IMR-90 (cell line): Measurements from ENCODE around the gene KLK5. TPM values are rescaled to one million over a fixed set of nuclear protein-coding genes. Genes with fewer than 3 reads are reported as not detected.

ENCODE experiments used
- ATAC-seq: fragments of 200-7000 bp; cut with Tn5 transposase; 2 replicates; pipeline ENCODE4 v1.9.1; 2020; ENCODE audit warnings: low read depth, mild to moderate bottlenecking, moderate library complexity
- BruUV-seq: library from RNA; stranded (reverse); fragments of 400-500 nt; replicated peaks from 2 replicates; lab custom pipeline; 2021; lab: Mats Ljungman, UMichigan
- CTCF ChIA-PET: fragments of 300-600 bp; formaldehyde crosslinking; extraction: SDS; loops from one replicate; lab custom pipeline; 2021; ENCODE audit warnings: antibody characterized with exemption; lab: Yijun Ruan, JAX
- POLR2A ChIA-PET: fragments of 300-600 bp; sonication (Branson Sonifier 250); formaldehyde crosslinking; loops from one replicate; lab custom pipeline; 2022; ENCODE audit warnings: antibody characterized with exemption; ENCODE audit not compliant: unreplicated experiment; lab: Charles Lee
- DNase-seq: peaks from one replicate; pipeline ENCODE4 v3.0.0; 2013
- H2AFZ ChIP-seq: replicated peaks from 2 replicates; pipeline ENCODE3; 2013; ENCODE audit warnings: low read length, mild to moderate bottlenecking; ENCODE audit not compliant: poor library complexity
- H2AK5ac ChIP-seq: 2 replicates; pipeline ENCODE4 v1.6.1; 2013; ENCODE audit warnings: low read depth, low read length, inconsistent platforms
- H2AK9ac ChIP-seq: replicated peaks from 2 replicates; pipeline ENCODE3; 2013; ENCODE audit warnings: mild to moderate bottlenecking, low read depth, low read length, moderate library complexity; ENCODE audit not compliant: poor library complexity
- H2BK120ac ChIP-seq: 2 replicates; pipeline ENCODE4 v1.6.1; 2013; ENCODE audit warnings: low read depth, low read length, inconsistent platforms
- H2BK15ac ChIP-seq: 3 replicates; pipeline ENCODE4 v1.6.1; 2013; ENCODE audit warnings: low read depth, low read length, inconsistent platforms
- H2BK20ac ChIP-seq: 2 replicates; pipeline ENCODE4 v1.6.1; 2013; ENCODE audit warnings: low read depth, mild to moderate bottlenecking, inconsistent platforms, low read length, moderate library complexity
- H2BK5ac ChIP-seq: 2 replicates; pipeline ENCODE4 v1.6.1; 2013; ENCODE audit warnings: mild to moderate bottlenecking, low read depth, low read length, inconsistent platforms; ENCODE audit not compliant: poor library complexity, severe bottlenecking
- H3K14ac ChIP-seq: replicated peaks from 2 replicates; pipeline ENCODE4 v1.6.1; 2013; ENCODE audit warnings: low read depth, low read length, inconsistent platforms
- H3K18ac ChIP-seq: 2 replicates; pipeline ENCODE4 v1.6.1; 2013; ENCODE audit warnings: low read depth, low read length, control low read depth
- H3K23ac ChIP-seq: 2 replicates; pipeline ENCODE4 v1.6.1; 2013; ENCODE audit warnings: low read depth, low read length, inconsistent platforms
- H3K27ac ChIP-seq: 2 replicates; pipeline ENCODE4 v1.5.1; 2013; ENCODE audit warnings: mild to moderate bottlenecking, control low read depth, low read length; ENCODE audit not compliant: insufficient read depth
- H3K27me3 ChIP-seq: 2 replicates; pipeline ENCODE4 v1.6.1; 2013; ENCODE audit warnings: low read length; ENCODE audit not compliant: control insufficient read depth, insufficient read depth
- H3K36me3 ChIP-seq: 2 replicates; pipeline ENCODE4 v1.6.1; 2013; ENCODE audit warnings: low read length, mixed read lengths; ENCODE audit not compliant: control insufficient read depth, insufficient read depth
- H3K4ac ChIP-seq: 2 replicates; pipeline ENCODE4 v1.6.1; 2013; ENCODE audit warnings: low read depth, low read length, inconsistent platforms
- H3K4me1 ChIP-seq: 2 replicates; pipeline ENCODE4 v1.6.1; 2013; ENCODE audit warnings: low read length, mixed read lengths; ENCODE audit not compliant: control insufficient read depth, insufficient read depth
- H3K4me2 ChIP-seq: 2 replicates; pipeline ENCODE4 v1.6.1; 2013; ENCODE audit warnings: low read depth, mild to moderate bottlenecking, control low read depth, low read length, moderate library complexity
- H3K4me3 ChIP-seq: 2 replicates; pipeline ENCODE4 v1.5.1; 2013; ENCODE audit warnings: low read depth, mild to moderate bottlenecking, control low read depth, low read length, moderate library complexity; ENCODE audit not compliant: insufficient read depth
- H3K56ac ChIP-seq: 2 replicates; pipeline ENCODE4 v1.6.1; 2013; ENCODE audit warnings: low read length, inconsistent platforms; ENCODE audit not compliant: insufficient read depth; ENCODE audit errors: extremely low read depth
- H3K79me1 ChIP-seq, 2 experiments: 2 replicates each; pipeline ENCODE4 v1.6.1; 2013; ENCODE audit warnings: low read length in 2 of 2, inconsistent platforms in 1 of 2, low read depth in 1 of 2
- H3K9ac ChIP-seq: 2 replicates; pipeline ENCODE4 v1.6.1; 2013; ENCODE audit warnings: low read depth, low read length, control low read depth
- H3K9me1 ChIP-seq: 2 replicates; pipeline ENCODE4 v1.6.1; 2013; ENCODE audit warnings: low read length, inconsistent platforms; ENCODE audit not compliant: insufficient read depth
- H3K9me3 ChIP-seq: 2 replicates; pipeline ENCODE4 v1.6.1; 2013; ENCODE audit warnings: low read length; ENCODE audit not compliant: control insufficient read depth, insufficient read depth
- H4K20me1 ChIP-seq: 2 replicates; pipeline ENCODE4 v1.6.1; 2013; ENCODE audit warnings: low read length, inconsistent platforms; ENCODE audit not compliant: insufficient read depth
- H4K5ac ChIP-seq: 2 replicates; pipeline ENCODE4 v1.6.1; 2013; ENCODE audit warnings: mild to moderate bottlenecking, low read depth, low read length, control low read depth
- H4K8ac ChIP-seq, 2 experiments: 2 replicates each; pipeline ENCODE4 v1.6.1; 2013; ENCODE audit warnings: low read depth in 2 of 2, low read length in 2 of 2, control low read depth in 1 of 2, inconsistent platforms in 1 of 2
- H4K91ac ChIP-seq: 2 replicates; pipeline ENCODE4 v1.6.1; 2013; ENCODE audit warnings: low read depth, low read length, inconsistent platforms; ENCODE audit not compliant: insufficient read depth
- BHLHE40 ChIP-seq: fragments of 150-350 bp; IDR thresholded peaks from 2 replicates; pipeline ENCODE4 v1.6.1; 2016; ENCODE audit warnings: mild to moderate bottlenecking, low read depth, low read length
- CEBPB ChIP-seq: IDR thresholded peaks from 2 replicates; pipeline ENCODE4 v1.6.1; 2012; ENCODE audit warnings: low read depth, low read length, improper control_type of control experiment
- CHD1 ChIP-seq: IDR thresholded peaks from 2 replicates; pipeline ENCODE4 v1.6.1; 2012; ENCODE audit warnings: low read depth, low read length, improper control_type of control experiment
- CTCF ChIP-seq: conservative IDR thresholded peaks from 2 replicates; pipeline ENCODE4 v1.5.1; 2012; ENCODE audit warnings: mild to moderate bottlenecking, low read depth, low read length, improper control_type of control experiment
- FOS ChIP-seq: fragments of 150-350 bp; IDR thresholded peaks from 2 replicates; pipeline ENCODE4 v1.6.1; 2016; ENCODE audit warnings: low read depth, low read length
- MAFK ChIP-seq: IDR thresholded peaks from 2 replicates; pipeline ENCODE4 v1.6.1; 2012; ENCODE audit warnings: low read depth, low read length, improper control_type of control experiment
- MAZ ChIP-seq: IDR thresholded peaks from 2 replicates; pipeline ENCODE4 v1.6.1; 2012; ENCODE audit warnings: low read depth, mild to moderate bottlenecking, low read length, improper control_type of control experiment, moderate library complexity, borderline replicate concordance
- MXI1 ChIP-seq: IDR thresholded peaks from 2 replicates; pipeline ENCODE4 v1.6.1; 2012; ENCODE audit warnings: low read depth, mild to moderate bottlenecking, low read length, moderate library complexity, borderline replicate concordance
- NFE2L2 ChIP-seq: fragments of 150-350 bp; IDR thresholded peaks from 2 replicates; pipeline ENCODE4 v1.6.1; 2016; ENCODE audit warnings: low read depth, mild to moderate bottlenecking, low read length
- POLR2A ChIP-seq: IDR thresholded peaks from 2 replicates; pipeline ENCODE4 v1.6.1; 2012; ENCODE audit warnings: mild to moderate bottlenecking, low read depth, low read length
- RAD21 ChIP-seq: IDR thresholded peaks from 2 replicates; pipeline ENCODE4 v1.6.1; 2012; ENCODE audit warnings: low read length, improper control_type of control experiment
- RCOR1 ChIP-seq: IDR thresholded peaks from 2 replicates; pipeline ENCODE4 v1.6.1; 2012; ENCODE audit warnings: mild to moderate bottlenecking, low read length, improper control_type of control experiment; ENCODE audit not compliant: insufficient replicate concordance
- RFX5 ChIP-seq: IDR thresholded peaks from 2 replicates; pipeline ENCODE4 v1.8.0; 2012; ENCODE audit warnings: low read depth, mild to moderate bottlenecking, low read length, moderate library complexity
- SMC3 ChIP-seq: fragments of 150-350 bp; IDR thresholded peaks from 2 replicates; pipeline ENCODE4 v1.6.1; 2016; ENCODE audit warnings: low read depth, mild to moderate bottlenecking, antibody characterized with exemption, low read length, moderate library complexity
- WGBS, 2 experiments: methylation state at CpG; one replicate each; pipeline versions ENCODE4 v1.1.5 to v1.1.7; 2013; ENCODE audit warnings: missing lambda C conversion rate in 2 of 2; ENCODE audit not compliant: insufficient read length in 1 of 2; ENCODE audit errors: extremely low coverage in 2 of 2; 5-methylcytosine and 5-hydroxymethylcytosine counted together
- dilution Hi-C: fragments of 300-500 bp; cut with HindIII; formaldehyde crosslinking; loops from one replicate; pipeline ENCODE4 v1.14.3; 2018; ENCODE audit warnings: low sequenced_read_pairs; ENCODE audit not compliant: unreplicated experiment
- in situ Hi-C: fragments of 300-500 bp; cut with MboI; formaldehyde crosslinking; loops from 3 replicates; pipeline ENCODE4 v1.14.3; 2019; ENCODE audit warnings: low sequenced_read_pairs, inconsistent platforms, mixed read lengths
- intact Hi-C: fragments of 100-400 bp; cut with micrococcal nuclease; formaldehyde crosslinking; loops from 2 replicates; pipeline ENCODE4 v1.10.0; 2022
- polyA plus RNA-seq, 3 experiments: library from polyadenylated mRNA; depleted of rRNA; stranded (reverse); fragments of >200 nt; gene quantifications; 2 replicates each; pipeline ENCODE4 v1.2.3, GENCODE V29; 2012; ENCODE audit warnings: low replicate concordance in 1 of 3
- total RNA-seq: library from RNA; depleted of rRNA; stranded (reverse); fragments of >200 nt; gene quantifications from 2 replicates; pipeline ENCODE4 v1.2.3, GENCODE V29; 2012
- TF ChIP-seq, protein P1 (sequence below): fragments of 150-350 bp; IDR thresholded peaks from 2 replicates; pipeline ENCODE4 v1.6.1; 2017; ENCODE audit warnings: mild to moderate bottlenecking, antibody characterized with exemption, low read length, low read depth
- TF ChIP-seq, protein P2 (sequence below): fragments of 150-350 bp; IDR thresholded peaks from 2 replicates; pipeline ENCODE4 v1.6.1; 2016; ENCODE audit warnings: low read depth, mild to moderate bottlenecking, low read length, moderate library complexity, borderline replicate concordance

Gene KLK5
- total and polyA plus RNA-seq, 2 of the 4 experiments (the other 2 are of a cell fraction): not detected

DNA sequence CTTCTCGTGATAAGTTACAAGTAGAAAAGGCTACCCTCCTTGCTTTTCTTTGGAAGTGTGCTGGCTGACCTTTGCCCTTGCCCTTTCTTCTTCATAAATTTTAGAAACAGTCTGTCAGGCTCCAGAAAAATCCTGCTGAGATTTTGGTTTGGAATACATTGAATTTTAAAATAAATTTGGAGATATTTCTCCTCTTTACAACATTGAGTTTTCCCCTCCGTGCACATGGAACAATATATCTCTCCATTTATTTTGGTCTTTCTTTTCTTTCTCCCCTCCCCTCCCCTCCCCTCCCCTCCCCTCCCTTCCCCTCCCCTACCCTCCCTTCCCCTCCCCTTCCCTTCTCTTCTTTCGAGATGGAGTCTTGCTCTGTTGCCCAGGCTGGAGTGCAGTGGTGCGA lies 50.2 kb downstream of the KLK5 start:
- no peak overlapping the region for H2BK20ac ChIP-seq
- no peak overlapping the region for H3K9ac ChIP-seq
- ChIA-PET POLR2A (no interaction called here), CTCF (no interaction called here)
- H2BK5ac ChIP-seq: no peak overlapping the region
- H3K9me1 ChIP-seq: no peaks in the 10 kb centered on the region
- no peak for TF ChIP-seq NFE2L2
- TF ChIP-seq MXI1: no peak
- TF ChIP-seq MAZ: no peak
- no peak for TF ChIP-seq MAFK
- no peak for TF ChIP-seq FOS
- TF ChIP-seq SMC3: no peak
- no peak for TF ChIP-seq BHLHE40
- TF ChIP-seq, protein P1, sequence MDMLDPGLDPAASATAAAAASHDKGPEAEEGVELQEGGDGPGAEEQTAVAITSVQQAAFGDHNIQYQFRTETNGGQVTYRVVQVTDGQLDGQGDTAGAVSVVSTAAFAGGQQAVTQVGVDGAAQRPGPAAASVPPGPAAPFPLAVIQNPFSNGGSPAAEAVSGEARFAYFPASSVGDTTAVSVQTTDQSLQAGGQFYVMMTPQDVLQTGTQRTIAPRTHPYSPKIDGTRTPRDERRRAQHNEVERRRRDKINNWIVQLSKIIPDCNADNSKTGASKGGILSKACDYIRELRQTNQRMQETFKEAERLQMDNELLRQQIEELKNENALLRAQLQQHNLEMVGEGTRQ: no peak
- no peak for TF ChIP-seq RCOR1
- no peak for TF ChIP-seq CHD1
- TF ChIP-seq RAD21: no peak
- TF ChIP-seq, protein P2, sequence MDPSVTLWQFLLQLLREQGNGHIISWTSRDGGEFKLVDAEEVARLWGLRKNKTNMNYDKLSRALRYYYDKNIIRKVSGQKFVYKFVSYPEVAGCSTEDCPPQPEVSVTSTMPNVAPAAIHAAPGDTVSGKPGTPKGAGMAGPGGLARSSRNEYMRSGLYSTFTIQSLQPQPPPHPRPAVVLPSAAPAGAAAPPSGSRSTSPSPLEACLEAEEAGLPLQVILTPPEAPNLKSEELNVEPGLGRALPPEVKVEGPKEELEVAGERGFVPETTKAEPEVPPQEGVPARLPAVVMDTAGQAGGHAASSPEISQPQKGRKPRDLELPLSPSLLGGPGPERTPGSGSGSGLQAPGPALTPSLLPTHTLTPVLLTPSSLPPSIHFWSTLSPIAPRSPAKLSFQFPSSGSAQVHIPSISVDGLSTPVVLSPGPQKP: no peak
- TF ChIP-seq CTCF: no peak
- TF ChIP-seq RFX5: no peak
- TF ChIP-seq CEBPB: no peak
- TF ChIP-seq POLR2A: no peak
- H4K8ac ChIP-seq: no peak overlapping the region
- H2BK120ac ChIP-seq: no peak overlapping the region
- in situ Hi-C loops: no loop called here
- no peak overlapping the region for H3K27ac ChIP-seq
- H3K4me3 ChIP-seq: no peak overlapping the region
- DNase-seq: no peak
- H3K79me1 ChIP-seq: no peaks in the 10 kb centered on the region
- H3K4me2 ChIP-seq: no peak overlapping the region
- no peak overlapping the region for H2AK5ac ChIP-seq
- dilution Hi-C loops: no loop called here
- H3K36me3 ChIP-seq: no peaks in the 10 kb centered on the region
- H2BK15ac ChIP-seq: no peak overlapping the region
- no CpG with 5 or more reads among the region's 4 CpGs for WGBS, 2 experiments
- no TSS peak for BruUV-seq
- no peaks in the 10 kb centered on the region for H4K20me1 ChIP-seq
- H3K27me3 ChIP-seq: no peaks in the 10 kb centered on the region
- no peak for ATAC-seq
- no peak overlapping the region for H3K18ac ChIP-seq
- intact Hi-C loops: no loop called here
- no peak overlapping the region for H4K5ac ChIP-seq
- no peak overlapping the region for H3K4ac ChIP-seq
- H3K56ac ChIP-seq: no peak overlapping the region
- H3K4me1 ChIP-seq: no peaks in the 10 kb centered on the region
- no peak overlapping the region for H2AK9ac ChIP-seq
- H3K23ac ChIP-seq: no peak overlapping the region
- H3K9me3 ChIP-seq: no peaks in the 10 kb centered on the region
- H4K91ac ChIP-seq: no peak overlapping the region
- no peak overlapping the region for H3K14ac ChIP-seq
- H2AFZ ChIP-seq: no peak overlapping the region
